AG10803 (cell line): ENCODE results near the gene UBR4.

Experiments used
- DNase-seq: peaks from one replicate; pipeline ENCODE4 v3.0.0; 2010; ENCODE audit warnings: low read depth
- H3K4me3 ChIP-seq: 2 replicates; pipeline ENCODE4 v1.5.1; 2011; ENCODE audit warnings: mild to moderate bottlenecking, low read length, control low read depth
- CTCF ChIP-seq: conservative IDR thresholded peaks from 2 replicates; pipeline ENCODE4 v1.5.1; 2011; ENCODE audit warnings: mild to moderate bottlenecking, low read length, control low read depth, inconsistent platforms

UBR4 gene

GRCh38 chr1:19078536-19078935 is 131.5 kb downstream of the UBR4 start:
- TF ChIP-seq CTCF, result no peak
- no peak for DNase-seq
- H3K4me3 ChIP-seq, result no peak overlapping the region

GRCh38 chr1:19076841-19077616 is 133.0 kb downstream of the UBR4 start:
- DNase-seq, result no peak
- no peak for TF ChIP-seq CTCF
- H3K4me3 ChIP-seq, result no peak overlapping the region

- TF ChIP-seq CTCF, result no peak
- no peak for DNase-seq
- no peak overlapping the region for H3K4me3 ChIP-seq
Observed at GRCh38 chr1:19074902-19075721, 135.0 kb downstream of the UBR4 start.

GRCh38 chr1:19074361-19074901 is 135.6 kb downstream of the UBR4 start:
- DNase-seq, result no peak
- TF ChIP-seq CTCF, result no peak
- no peak overlapping the region for H3K4me3 ChIP-seq

GRCh38 chr1:19073311-19074186 is 136.5 kb downstream of the UBR4 start:
- H3K4me3 ChIP-seq, result no peak overlapping the region
- peak; percentile 20 for DNase-seq
- no peak for TF ChIP-seq CTCF

- H3K4me3 ChIP-seq, result no peak overlapping the region
- no peak for DNase-seq
- no peak for TF ChIP-seq CTCF
Observed at GRCh38 chr1:19072285-19072981, 137.6 kb downstream of the UBR4 start.
